OCI-LY7 (cell line): Measurements from ENCODE around the gene FMN1. TPM values are rescaled to one million over a fixed set of nuclear protein-coding genes. Genes with fewer than 3 reads are reported as not detected.

Source experiments
- BruUV-seq: library from RNA; stranded (reverse); fragments of 400-500 nt; replicated peaks from 2 replicates; lab custom pipeline; 2021; lab: Mats Ljungman, UMichigan
- CTCF ChIA-PET: fragments of 300-600 bp; sonication (Branson Sonifier 250); formaldehyde crosslinking; loops from one replicate; lab custom pipeline; 2022; ENCODE audit warnings: antibody characterized with exemption; ENCODE audit not compliant: unreplicated experiment; lab: Charles Lee
- POLR2A ChIA-PET: fragments of 300-600 bp; sonication (Branson Sonifier 250); formaldehyde crosslinking; loops from one replicate; lab custom pipeline; 2022; ENCODE audit warnings: antibody characterized with exemption; lab: Charles Lee
- DNase-seq: peaks from one replicate; pipeline ENCODE4 v3.0.0-alpha.2; 2015; ENCODE audit warnings: low spot score
- H2AFZ ChIP-seq: fragments of 200-600 bp; sonication (generic), shearing (Covaris generic); 2 replicates; pipeline ENCODE4 v1.6.1; 2014; ENCODE audit warnings: mild to moderate bottlenecking, antibody characterized with exemption, low read length, moderate library complexity
- H3K27ac ChIP-seq: fragments of 200-600 bp; sonication (generic); 2 replicates; pipeline ENCODE4 v1.5.1; 2014; ENCODE audit warnings: mixed run types, low read depth, mild to moderate bottlenecking, moderate library complexity, low read length, inconsistent platforms; ENCODE audit not compliant: poor library complexity, severe bottlenecking
- H3K36me3 ChIP-seq: fragments of 200-600 bp; sonication (generic); 2 replicates; pipeline ENCODE4 v1.6.1; 2014; ENCODE audit warnings: mild to moderate bottlenecking, antibody characterized with exemption, low read length, moderate library complexity, mixed read lengths; ENCODE audit not compliant: insufficient read depth
- H3K4me1 ChIP-seq: fragments of 200-600 bp; sonication (generic); 2 replicates; pipeline ENCODE4 v1.5.1; 2014; ENCODE audit warnings: mild to moderate bottlenecking, low read length; ENCODE audit not compliant: insufficient read depth, poor library complexity, severe bottlenecking
- H3K4me2 ChIP-seq: fragments of 200-600 bp; sonication (generic); 2 replicates; pipeline ENCODE4 v1.6.1; 2014; ENCODE audit warnings: mild to moderate bottlenecking, low read length
- H3K4me3 ChIP-seq: fragments of 200-600 bp; sonication (generic); 2 replicates; pipeline ENCODE4 v1.5.1; 2014; ENCODE audit warnings: mild to moderate bottlenecking, low read depth, low read length; ENCODE audit not compliant: poor library complexity, severe bottlenecking
- H3K79me2 ChIP-seq: fragments of 200-600 bp; sonication (generic); 2 replicates; pipeline ENCODE4 v1.6.1; 2016; ENCODE audit warnings: low read depth, mild to moderate bottlenecking, low read length, moderate library complexity, mixed read lengths; ENCODE audit not compliant: insufficient read depth
- H3K9me2 ChIP-seq: fragments of 200-600 bp; sonication (generic); 2 replicates; pipeline ENCODE4 v1.6.1; 2016; ENCODE audit warnings: mild to moderate bottlenecking, low read length, mixed read lengths; ENCODE audit not compliant: insufficient read depth
- H3K9me3 ChIP-seq: fragments of 200-600 bp; sonication (generic); 2 replicates; pipeline ENCODE4 v1.6.1; 2014; ENCODE audit warnings: mild to moderate bottlenecking, mixed run types, low read length, mixed read lengths
- H4K20me1 ChIP-seq: fragments of 200-600 bp; sonication (generic); 2 replicates; pipeline ENCODE4 v1.6.1; 2014; ENCODE audit warnings: mild to moderate bottlenecking, antibody characterized with exemption, low read length, moderate library complexity, mixed read lengths; ENCODE audit not compliant: insufficient read depth
- EZH2phosphoT487 ChIP-seq: fragments of 200-600 bp; sonication (generic); IDR thresholded peaks from 2 replicates; pipeline ENCODE4 v1.6.1; 2018; ENCODE audit warnings: low read depth, borderline replicate concordance, mild to moderate bottlenecking, mixed run types, antibody characterized with exemption, low read length, moderate library complexity, mixed read lengths
- intact Hi-C: fragments of 100-400 bp; cut with micrococcal nuclease; formaldehyde crosslinking; loops from one replicate; pipeline ENCODE4 v1.10.0; 2022; ENCODE audit not compliant: unreplicated experiment
- total RNA-seq, 2 experiments: library from RNA; depleted of rRNA in 1 of 2; stranded (reverse); fragments of >200 nt in 1 of 2; shearing (Covaris generic) in 1 of 2; gene quantifications; 2 replicates each; pipeline ENCODE4 v1.2.3, GENCODE V29; 2014 to 2022
- TF ChIP-seq, protein P1 (sequence below): fragments of 200-600 bp; sonication (generic); conservative IDR thresholded peaks from 2 replicates; pipeline ENCODE4 v1.5.1; 2014; ENCODE audit warnings: mild to moderate bottlenecking, antibody characterized with exemption, low read length, moderate library complexity, mixed read lengths

FMN1 gene
- total RNA-seq, 2 experiments from 2014 or later: 3.2 to 4.2 TPM

DNA sequence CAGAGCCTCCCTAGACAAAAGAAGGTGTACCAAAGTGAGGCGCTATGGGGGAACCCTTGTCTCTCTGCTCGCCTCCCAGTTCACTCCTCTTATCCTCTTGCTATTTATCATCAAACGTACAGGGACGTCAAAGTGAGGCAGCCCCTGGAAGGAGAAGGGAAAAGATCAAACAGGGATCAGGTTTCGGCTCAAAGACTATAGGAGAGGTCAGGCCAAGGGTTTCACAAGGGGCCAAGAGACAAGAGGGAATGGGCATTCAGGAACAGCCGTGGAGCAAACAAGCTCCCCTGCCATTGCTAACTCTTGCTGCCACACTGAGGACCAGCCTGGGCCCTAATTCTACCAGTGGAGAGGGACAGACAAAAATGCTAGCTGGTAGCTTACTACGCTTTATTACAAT lies 308.1 kb downstream of the FMN1 start:
- Histone ChIP-seq H3K27ac (no peak overlapping the region), H3K4me1 (no peaks in the 10 kb centered on the region), H3K9me2 (no peaks in the 10 kb centered on the region), H3K4me3 (no peak overlapping the region), H3K4me2 (no peak overlapping the region), H3K79me2 (no peaks in the 10 kb centered on the region), H2AFZ (no peak overlapping the region), H3K36me3 (no peaks in the 10 kb centered on the region), H4K20me1 (no peaks in the 10 kb centered on the region), H3K9me3 (no peaks in the 10 kb centered on the region)
- intact Hi-C loops: no loop called here
- POLR2A ChIA-PET: interaction anchor here (0.6 to 1.4 kb wide), 4 partner anchors 18 to 146 kb away, joined by 3 to 5 read pairs (median 3); no protein-coding TSS in a partner anchor
- TF ChIP-seq, protein P1, sequence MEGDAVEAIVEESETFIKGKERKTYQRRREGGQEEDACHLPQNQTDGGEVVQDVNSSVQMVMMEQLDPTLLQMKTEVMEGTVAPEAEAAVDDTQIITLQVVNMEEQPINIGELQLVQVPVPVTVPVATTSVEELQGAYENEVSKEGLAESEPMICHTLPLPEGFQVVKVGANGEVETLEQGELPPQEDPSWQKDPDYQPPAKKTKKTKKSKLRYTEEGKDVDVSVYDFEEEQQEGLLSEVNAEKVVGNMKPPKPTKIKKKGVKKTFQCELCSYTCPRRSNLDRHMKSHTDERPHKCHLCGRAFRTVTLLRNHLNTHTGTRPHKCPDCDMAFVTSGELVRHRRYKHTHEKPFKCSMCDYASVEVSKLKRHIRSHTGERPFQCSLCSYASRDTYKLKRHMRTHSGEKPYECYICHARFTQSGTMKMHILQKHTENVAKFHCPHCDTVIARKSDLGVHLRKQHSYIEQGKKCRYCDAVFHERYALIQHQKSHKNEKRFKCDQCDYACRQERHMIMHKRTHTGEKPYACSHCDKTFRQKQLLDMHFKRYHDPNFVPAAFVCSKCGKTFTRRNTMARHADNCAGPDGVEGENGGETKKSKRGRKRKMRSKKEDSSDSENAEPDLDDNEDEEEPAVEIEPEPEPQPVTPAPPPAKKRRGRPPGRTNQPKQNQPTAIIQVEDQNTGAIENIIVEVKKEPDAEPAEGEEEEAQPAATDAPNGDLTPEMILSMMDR: no peak
- no peak for TF ChIP-seq EZH2phosphoT487
- no TSS peak for BruUV-seq
- no peak for DNase-seq
- CTCF ChIA-PET: no interaction called here

DNA sequence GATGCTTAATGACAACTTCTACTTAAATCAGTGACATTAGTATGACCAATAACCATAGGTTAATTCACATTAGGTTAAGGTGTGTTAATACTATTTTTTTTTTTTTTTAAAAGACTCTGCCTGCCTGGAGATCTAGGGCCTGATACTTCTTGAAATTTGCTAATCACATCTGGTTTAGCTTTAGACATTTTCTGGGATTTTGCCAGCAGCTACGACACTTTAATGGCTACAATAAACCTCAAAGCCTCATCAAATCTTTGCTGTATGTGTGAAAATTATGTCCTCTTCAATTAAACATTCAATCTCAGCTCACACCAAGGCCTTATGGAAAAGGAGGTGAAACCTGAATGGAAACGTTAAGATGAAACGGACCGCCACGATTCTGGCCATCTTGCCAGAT lies 308.8 kb downstream of the FMN1 start:
- H3K4me1 ChIP-seq: no peaks in the 10 kb centered on the region
- no peaks in the 10 kb centered on the region for H3K36me3 ChIP-seq
- ChIA-PET CTCF (no interaction called here), POLR2A (interaction anchor here (0.7 to 1.4 kb wide), 2 partner anchors 22 to 118 kb away, joined by 3 read pairs; no protein-coding TSS in a partner anchor)
- no peaks in the 10 kb centered on the region for H3K9me2 ChIP-seq
- H3K27ac ChIP-seq: no peak overlapping the region
- no peaks in the 10 kb centered on the region for H4K20me1 ChIP-seq
- intact Hi-C loops: no loop called here
- BruUV-seq: no TSS peak
- no peaks in the 10 kb centered on the region for H3K9me3 ChIP-seq
- no peak overlapping the region for H2AFZ ChIP-seq
- H3K4me3 ChIP-seq: no peak overlapping the region
- no peak for TF ChIP-seq EZH2phosphoT487
- TF ChIP-seq, protein P1: no peak
- H3K79me2 ChIP-seq: no peaks in the 10 kb centered on the region
- H3K4me2 ChIP-seq: no peak overlapping the region
- DNase-seq: no peak

DNA sequence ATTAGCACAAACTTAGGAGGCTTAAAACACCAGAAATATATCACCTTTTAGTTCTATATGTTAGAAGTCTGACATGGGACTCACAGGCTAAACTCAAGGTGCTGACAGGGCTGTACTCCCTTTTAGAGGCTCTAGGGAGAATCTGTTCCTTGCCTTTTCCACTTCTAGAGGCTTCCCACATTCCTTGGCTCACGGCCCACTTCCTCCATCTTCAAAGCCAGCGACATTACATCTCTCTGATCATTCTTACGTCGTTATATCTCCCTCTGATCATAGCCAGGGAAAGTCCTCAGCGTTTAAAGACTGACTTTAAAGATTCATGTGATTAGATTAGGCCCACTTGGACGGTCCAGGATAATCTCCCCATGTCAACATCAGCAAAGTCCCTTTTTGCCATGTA lies 310.4 kb downstream of the FMN1 start:
- POLR2A ChIA-PET: no interaction called here
- Histone ChIP-seq H4K20me1 (no peaks in the 10 kb centered on the region), H2AFZ (no peak overlapping the region; the same call in 1 of the 2 replicates), H3K4me1 (no peaks in the 10 kb centered on the region), H3K9me2 (no peaks in the 10 kb centered on the region), H3K4me3 (no peak overlapping the region), H3K79me2 (no peaks in the 10 kb centered on the region), H3K27ac (no peak overlapping the region), H3K4me2 (no peak overlapping the region), H3K36me3 (no peaks in the 10 kb centered on the region), H3K9me3 (no peaks in the 10 kb centered on the region)
- BruUV-seq: no TSS peak
- TF ChIP-seq, protein P1: no peak
- TF ChIP-seq EZH2phosphoT487: no peak
- CTCF ChIA-PET: no interaction called here
- intact Hi-C loops: loop anchor here (5.0 kb wide), 1 partner anchor 73 kb away; no protein-coding TSS in a partner anchor
- DNase-seq: no peak
